NCI-H2196 (cell line): Measurements from ENCODE around the gene UBR3.
"Not testable (repeated sequence)": the region's sequence is repeated elsewhere in the genome, so short reads cannot be mapped to it uniquely, and the experiment has no call there.

Source experiments
- DNase-seq: peaks from one replicate; lab custom pipeline; 2025; ENCODE audit not compliant: unreplicated experiment; lab: John Stamatoyannopoulos, UW

Gene UBR3

GRCh38 chr2:169945515-169945914 lies 118.3 kb downstream of the UBR3 start:
- no peak for DNase-seq

DNA sequence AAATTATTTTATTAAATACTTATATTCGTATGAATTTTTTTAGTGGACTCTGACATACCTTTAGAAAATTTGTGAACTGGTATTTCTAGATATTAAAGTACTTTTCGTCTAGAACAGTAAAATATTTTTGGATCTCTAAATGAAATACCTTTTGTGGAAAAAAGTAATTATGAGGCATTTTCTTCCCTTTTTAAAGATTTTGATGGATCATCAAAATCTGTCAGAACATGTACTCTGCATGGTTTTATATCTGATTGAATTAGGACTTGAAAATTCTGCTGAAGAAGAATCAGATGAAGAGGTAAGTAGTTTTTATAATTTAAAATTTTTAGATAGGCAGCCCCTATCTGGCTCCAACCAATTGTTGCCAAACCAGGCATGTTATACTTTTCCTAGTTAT lies 118.8 kb downstream of the UBR3 start:
- DNase-seq, result no peak

DNA sequence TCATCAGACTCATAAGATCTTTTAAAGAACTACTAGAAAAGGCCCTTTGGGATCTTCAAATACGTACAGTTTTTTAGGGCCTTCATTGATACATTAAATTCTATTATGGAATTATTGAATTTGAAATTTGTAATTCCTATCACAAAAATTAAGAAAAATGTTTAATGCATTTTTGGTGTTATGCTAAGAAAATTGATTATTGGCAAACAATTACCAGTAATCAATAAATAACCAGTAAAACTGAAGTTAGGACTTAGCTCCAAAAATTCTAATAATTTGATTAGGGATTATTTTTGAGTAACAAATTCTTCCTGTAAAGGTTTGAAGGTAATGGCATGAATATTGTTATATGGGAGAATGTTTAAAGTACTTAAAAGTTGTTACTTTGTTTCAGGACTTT lies 119.3 kb downstream of the UBR3 start:
- no peak for DNase-seq

DNA sequence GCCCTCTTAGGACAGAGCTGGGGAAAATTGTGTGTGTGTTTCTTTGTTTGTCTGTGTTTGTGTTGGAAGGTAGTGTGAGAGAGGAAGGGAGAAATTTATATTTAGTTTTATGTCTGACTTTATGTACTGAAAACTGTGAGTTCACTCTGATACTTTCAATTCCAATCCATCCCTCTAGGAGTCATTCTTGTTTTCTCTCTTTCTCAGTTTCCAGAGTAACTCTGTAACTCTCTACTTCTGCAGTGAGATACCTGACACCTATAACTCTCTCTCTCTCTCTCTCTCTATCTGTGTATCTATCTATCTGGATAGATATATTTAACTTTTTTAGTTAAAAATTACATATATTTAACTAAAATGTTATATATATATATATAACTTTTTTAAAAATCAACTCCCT lies 128.7 kb downstream of the UBR3 start:
- no peak for DNase-seq

- DNase-seq, result not testable (repeated sequence)
Observed at GRCh38 chr2:169957219-169957618, 130.0 kb downstream of the UBR3 start.

- no peak for DNase-seq
Observed at GRCh38 chr2:169961911-169962310, 134.7 kb downstream of the UBR3 start.

DNA sequence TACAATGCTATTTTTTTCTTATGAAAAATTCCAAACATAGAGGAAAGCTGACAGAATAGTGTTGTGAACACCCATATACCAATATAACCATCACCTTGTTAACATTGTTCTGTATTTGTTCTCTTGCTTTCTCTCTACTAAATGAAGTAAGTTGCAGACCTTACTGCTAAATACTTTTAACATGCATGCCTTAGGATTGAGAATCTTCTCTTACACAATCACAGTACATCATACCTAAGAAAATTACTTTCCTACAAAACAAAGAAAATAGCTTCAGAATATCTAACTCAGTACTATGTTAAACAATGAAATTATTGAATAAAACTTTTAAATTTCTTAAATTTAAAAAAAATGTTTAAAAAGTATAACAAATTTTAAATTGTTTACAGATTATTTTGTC lies 136.5 kb downstream of the UBR3 start:
- no peak for DNase-seq

DNA sequence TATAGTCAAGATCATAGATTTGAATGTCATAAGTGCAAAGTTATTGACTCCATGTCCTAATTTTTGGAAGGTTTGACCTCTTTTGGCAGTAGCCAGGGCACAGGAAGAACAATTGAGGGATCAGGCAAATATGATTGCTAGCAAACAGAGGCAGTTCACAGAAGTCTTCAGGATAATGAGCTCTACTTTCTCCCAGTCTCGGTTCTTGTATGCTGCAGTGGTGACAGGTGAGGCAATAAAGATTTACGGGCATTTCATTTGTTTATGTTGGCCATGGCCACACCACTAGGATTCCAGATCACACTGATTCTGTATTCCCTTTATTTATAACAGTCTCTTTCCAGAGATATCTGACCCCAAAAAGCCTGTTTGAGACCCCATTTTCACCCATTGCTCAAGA lies 137.5 kb downstream of the UBR3 start:
- DNase-seq, result no peak

DNA sequence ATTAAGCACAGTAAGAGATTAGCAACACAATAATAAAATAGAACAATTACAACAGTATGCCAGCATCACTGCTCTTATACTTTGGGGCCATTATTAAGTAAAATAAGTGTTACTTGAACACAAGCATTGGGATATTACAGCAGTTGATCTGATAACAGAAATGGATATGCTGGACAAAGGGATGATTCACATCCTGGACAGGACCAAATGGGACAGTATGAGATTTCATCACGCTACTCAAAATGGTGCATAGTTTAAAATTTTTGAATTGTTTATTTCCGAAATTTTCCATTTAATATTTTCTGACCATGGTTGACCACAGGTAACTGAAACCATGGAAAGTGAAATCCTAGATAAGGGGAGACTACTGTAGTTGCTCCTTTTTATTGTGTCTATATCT lies 138.2 kb downstream of the UBR3 start:
- DNase-seq, result no peak

GRCh38 chr2:169966454-169966853 lies 139.2 kb downstream of the UBR3 start:
- DNase-seq, result no peak

DNA sequence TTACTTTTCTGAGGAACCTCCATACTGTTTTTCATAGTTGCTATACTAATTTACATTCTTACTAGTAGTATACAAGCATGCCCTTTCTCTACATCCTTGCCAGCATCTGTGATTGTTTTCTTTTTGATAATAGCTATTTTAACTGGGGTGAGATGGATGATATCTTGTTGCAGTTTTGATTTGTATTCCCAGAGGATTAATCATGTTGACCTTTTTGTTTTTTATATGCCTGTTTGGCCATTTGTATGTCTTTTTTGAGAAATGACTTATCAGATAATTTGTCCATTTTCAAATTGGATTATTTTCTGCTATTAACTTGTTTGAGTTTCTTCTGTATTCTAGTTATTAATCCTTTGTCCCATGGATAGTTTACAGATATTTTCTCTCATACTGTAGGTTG lies 141.5 kb downstream of the UBR3 start:
- DNase-seq, result no peak

GRCh38 chr2:169975221-169975620 lies 148.0 kb downstream of the UBR3 start:
- no peak for DNase-seq

DNA sequence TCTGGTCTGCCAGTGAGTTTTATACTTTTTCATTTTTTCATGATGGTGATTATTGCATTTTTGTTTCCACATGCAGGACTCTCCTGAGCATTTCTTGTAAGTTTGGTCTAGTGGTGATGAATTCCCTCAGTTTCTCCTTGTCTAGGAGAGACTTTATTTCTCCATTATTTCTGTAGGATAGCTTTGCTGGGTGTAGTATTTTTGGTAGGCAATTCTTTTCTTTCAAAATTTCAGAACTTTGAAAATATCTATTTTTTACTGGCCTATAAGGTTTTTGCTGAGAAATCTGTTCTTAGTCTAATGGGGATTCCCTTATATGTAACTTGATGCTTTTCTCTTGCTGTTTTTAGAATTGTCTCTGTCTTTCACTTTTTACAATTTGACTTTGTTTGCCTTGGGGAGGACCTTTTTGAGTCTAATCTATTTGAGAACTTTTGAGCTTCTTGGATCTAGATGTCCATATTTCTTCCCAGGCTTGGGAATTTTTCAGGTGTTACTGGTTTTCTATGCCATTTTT lies 149.1 kb downstream of the UBR3 start:
- no peak for DNase-seq

DNA sequence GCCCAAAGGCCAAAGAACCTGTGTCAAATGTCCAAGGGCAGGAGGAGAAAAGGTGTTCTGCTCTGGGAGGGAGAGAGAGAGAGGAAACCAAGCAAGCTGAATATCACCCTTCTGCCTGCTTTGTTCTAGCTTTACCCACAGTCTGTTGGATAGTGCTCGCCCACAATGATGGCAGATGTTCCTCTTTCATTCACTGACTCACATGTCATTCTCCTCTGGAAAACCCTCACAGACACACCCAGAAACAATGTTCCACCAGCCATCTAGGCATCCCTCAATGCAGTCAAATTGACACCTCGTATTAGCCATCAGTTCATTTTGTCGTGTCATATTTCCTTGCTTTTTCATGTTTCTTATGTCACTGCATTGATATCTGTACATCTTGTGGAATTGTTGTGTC lies 150.3 kb downstream of the UBR3 start:
- no peak for DNase-seq

DNA sequence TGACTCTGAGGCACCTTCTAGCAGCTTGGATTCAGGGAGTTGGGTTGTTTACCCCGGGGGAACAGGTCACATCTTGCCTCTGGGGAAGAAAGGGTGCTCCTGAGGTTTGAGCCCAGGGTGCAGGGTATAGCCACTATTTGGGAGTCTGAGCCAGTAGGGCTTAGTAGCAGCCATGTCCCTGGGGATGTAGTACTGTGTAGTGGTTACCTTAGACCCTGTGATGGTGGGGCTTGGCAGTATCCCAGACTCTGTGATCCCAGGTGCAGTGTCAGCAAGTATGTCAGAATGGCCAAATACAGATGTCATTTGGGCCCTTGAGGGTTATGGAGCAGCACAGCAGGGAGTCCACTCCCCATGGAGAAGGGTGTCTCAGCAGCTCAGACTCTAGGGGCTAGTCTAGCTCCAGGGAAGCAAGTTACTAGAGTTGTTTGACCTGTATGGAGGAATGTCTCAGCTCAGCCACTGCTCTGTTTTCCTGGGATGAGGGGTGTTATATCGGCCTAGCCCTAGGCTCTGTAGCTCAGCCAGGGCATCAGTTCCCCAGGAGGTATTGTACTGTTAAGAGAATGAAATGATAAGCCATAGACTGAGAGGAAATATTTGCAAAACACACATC lies 151.3 kb downstream of the UBR3 start:
- DNase-seq, result no peak

DNA sequence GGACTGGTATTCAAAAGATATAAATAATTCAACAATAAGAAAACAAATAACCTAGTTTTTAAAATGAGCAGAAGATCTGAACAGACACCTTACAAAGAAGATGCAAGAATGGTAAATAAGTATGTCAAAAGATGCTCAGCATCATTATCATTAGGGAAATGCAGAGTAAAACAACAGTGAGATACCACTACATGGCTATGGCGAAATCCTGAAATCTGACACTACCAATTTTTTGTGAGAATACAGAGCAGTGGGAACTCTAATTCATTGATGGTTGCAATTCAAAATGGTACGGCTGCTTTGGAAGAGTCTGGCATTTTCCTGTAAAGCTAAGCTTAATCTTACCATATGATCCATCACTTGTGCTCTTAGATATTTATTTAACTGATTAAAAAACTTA lies 151.8 kb downstream of the UBR3 start:
- DNase-seq, result no peak

GRCh38 chr2:169980001-169980400 lies 152.7 kb downstream of the UBR3 start:
- DNase-seq, result no peak

DNA sequence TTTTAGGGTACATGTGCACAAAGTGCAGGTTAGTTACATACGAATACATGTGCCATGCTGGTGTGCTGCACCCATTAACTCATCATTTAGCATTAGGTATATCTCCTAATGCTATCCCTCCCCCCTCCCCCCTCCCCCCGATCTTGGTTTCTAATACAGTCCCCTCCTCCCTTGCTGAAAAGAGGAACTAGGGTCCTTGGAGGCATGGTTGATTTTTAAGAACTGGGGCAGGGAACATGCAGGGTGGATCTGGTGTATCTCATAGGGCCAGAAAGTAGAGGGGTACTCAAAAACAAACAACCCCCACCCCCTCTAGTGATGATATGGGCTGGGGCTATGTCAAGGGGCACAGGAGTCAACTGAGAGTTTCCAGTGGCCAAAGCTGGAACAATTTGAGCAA lies 153.4 kb downstream of the UBR3 start:
- DNase-seq, result no peak

DNA sequence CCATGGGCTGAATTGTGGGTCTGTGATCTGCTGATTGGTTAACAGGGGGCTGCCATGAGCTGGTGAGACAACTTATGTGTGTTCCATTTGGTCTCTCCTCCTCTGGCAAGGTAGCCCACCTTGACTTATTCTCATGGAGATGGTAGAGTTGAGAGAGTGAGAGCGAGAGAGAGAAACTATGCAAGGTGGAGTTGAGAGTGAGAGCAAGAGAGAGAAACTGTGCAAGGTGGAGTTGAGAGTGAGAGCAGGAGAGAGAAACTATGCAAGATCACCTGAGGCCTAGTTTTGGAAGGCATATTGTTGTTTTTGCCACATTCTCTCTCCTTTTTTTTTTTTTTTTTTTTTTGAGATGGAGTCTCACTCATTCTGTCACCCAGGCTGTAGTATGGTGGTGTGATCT lies 155.7 kb downstream of the UBR3 start:
- no peak for DNase-seq

DNA sequence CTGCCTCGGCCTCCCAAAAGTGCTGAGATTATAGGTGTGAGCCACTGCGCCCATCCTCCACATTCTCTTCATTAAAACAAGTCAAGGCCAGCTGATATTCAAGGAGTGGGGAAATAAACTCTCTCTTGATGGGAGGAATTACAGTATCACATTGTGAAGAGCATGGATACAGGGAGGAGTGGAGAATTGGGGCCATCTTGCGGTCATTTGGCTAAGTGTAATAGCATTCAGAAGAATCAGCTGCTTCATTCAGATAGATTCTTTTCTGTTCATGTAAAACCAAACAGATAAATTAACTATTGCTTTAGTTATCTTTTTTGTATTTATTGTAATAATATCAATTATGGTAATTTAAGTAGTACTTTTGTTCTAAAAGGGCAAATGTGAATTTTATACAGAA lies 156.3 kb downstream of the UBR3 start:
- no peak for DNase-seq

DNA sequence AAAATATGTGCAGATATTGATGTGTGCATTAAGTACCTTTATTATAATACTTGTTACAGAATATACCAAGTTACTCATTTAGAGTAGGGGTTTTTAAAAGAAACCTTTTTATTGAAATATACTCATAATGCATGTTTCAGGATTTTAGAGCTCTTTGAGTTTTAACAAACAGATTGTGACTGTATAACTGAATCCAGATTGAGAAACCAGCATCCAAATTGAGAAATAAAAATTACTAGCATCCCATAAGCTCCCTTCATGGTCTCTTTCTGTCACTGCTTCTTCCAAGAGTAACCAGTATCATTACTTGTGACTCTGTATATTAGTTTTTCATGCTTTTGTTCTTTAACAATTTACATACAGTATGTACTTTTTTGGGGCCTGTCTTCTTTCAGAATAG lies 156.9 kb downstream of the UBR3 start:
- no peak for DNase-seq

DNA sequence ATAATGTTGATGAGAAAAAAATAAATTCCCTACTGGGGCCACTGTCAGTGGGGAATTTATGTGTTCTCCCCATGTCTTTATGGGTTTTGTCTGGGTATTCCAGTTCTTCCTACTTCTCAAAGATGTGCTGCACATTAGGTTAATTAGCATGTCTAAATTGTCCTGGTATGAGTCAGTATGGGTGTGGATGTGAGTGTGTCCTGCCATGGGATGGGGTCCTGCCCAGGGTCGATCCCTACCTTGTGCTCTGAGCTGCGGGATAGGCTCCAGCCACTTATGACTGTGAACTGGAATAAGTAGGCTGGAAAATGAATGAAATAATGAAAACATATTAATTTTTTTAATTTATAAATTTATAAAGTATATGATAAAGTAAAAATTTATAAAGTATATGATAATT lies 167.5 kb downstream of the UBR3 start:
- no peak for DNase-seq

DNA sequence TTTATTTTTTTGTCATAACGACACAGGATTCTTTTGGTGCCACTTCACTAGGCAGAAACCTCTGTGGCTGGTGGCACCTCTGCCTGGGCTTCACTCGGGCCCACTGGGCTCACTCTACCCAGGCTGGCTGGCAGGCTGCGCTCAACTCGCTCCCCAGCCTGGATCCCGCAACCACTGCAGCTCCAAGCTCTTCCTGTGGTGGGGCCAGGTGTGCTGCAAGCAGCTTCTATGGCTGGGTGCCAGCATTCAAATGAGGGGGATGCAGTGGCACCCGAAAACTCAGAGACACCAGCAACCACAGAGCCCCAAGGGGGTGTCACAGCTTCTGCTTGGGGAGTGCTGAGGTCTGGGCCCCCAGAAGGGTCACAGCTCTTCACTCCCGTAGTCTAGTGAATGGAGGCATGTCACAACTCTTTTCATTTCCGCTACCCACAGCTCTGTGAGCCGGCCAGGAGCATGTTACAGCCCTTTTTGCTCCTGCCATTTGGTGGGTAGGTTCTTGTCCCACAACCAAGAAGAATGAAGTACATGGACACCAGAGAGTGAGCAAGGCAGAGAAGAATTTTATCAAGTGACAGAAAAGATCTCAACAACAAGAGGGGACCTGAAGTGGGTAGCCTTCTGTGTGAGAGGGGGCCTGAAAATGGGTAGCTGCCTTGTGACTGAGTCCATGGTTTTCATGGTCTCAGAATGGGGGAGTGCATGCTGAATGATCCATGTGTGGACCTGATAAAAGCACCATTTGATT lies 170.1 kb downstream of the UBR3 start:
- DNase-seq, result no peak
